Measurements from ENCODE around the gene ARID5B.

The ARID5B gene

GRCh38 chr10:61890881-61891409 lies 10.6 kb upstream of the ARID5B start:
- Histone ChIP-seq H3K9me3 (replicated peaks; ENCODE audit: low read length) (no peaks in the 10 kb centered on the region), H3K4me3 (ENCODE audit: low read length) (no peak overlapping the region), H3K27me3 (ENCODE audit: control insufficient read depth, insufficient read depth, low read length) (no peaks in the 10 kb centered on the region), H3K4me1 (ENCODE audit: control insufficient read depth, insufficient read depth, low read length) (peaks cover 13% of the 10 kb centered on the region), H3K36me3 (ENCODE audit: insufficient read depth, low read length) (no peaks in the 10 kb centered on the region), H3K4me2 (ENCODE audit: low read length) (no peak overlapping the region), H3K9ac (ENCODE audit: low read depth, low read length) (no peak overlapping the region)

GRCh38 chr10:61891906-61892585 lies 9.5 kb upstream of the ARID5B start:
- Histone ChIP-seq H3K9me3 (replicated peaks; ENCODE audit: low read length) (no peaks in the 10 kb centered on the region), H3K4me1 (ENCODE audit: control insufficient read depth, insufficient read depth, low read length) (peaks cover 22% of the 10 kb centered on the region), H3K36me3 (ENCODE audit: insufficient read depth, low read length) (no peaks in the 10 kb centered on the region), H3K4me2 (ENCODE audit: low read length) (no peak overlapping the region), H3K27me3 (ENCODE audit: control insufficient read depth, insufficient read depth, low read length) (no peaks in the 10 kb centered on the region), H3K4me3 (ENCODE audit: low read length) (no peak overlapping the region), H3K9ac (ENCODE audit: low read depth, low read length) (no peak overlapping the region)

- Histone ChIP-seq H3K4me1 (ENCODE audit: control insufficient read depth, insufficient read depth, low read length) (peaks cover 31% of the 10 kb centered on the region), H3K4me2 (ENCODE audit: low read length) (no peak overlapping the region), H3K4me3 (ENCODE audit: low read length) (no peak overlapping the region), H3K36me3 (ENCODE audit: insufficient read depth, low read length) (no peaks in the 10 kb centered on the region), H3K9ac (ENCODE audit: low read depth, low read length) (no peak overlapping the region), H3K27me3 (ENCODE audit: control insufficient read depth, insufficient read depth, low read length) (no peaks in the 10 kb centered on the region), H3K9me3 (replicated peaks; ENCODE audit: low read length) (no peaks in the 10 kb centered on the region)
These were observed 8.5 kb upstream of the ARID5B start for GRCh38 chr10:61892961-61893360.

DNA sequence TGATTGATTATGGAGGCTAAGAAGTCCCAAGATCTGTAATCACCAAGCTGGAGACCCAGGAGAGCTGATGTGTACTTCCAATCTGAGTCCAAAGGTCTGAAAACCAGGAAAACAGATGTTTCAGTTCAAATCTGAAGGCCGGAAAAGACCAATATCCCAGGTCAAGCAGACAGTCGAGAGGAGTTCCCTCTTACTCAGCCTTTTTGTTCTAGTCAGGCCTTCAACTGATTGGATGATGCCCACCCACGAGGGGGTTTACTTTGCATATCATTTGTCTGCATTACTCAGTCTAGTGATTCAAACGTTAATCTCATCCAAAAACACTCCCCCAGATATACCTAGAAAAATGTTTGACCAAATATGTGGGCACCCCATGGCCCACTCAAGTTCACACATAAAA lies 7.4 kb upstream of the ARID5B start:
- no peaks in the 10 kb centered on the region for H3K9me3 ChIP-seq (replicated peaks; ENCODE audit: low read length)
- no peak overlapping the region for H3K9ac ChIP-seq (ENCODE audit: low read depth, low read length)
- H3K27me3 ChIP-seq (ENCODE audit: control insufficient read depth, insufficient read depth, low read length): no peaks in the 10 kb centered on the region
- H3K36me3 ChIP-seq (ENCODE audit: insufficient read depth, low read length): no peaks in the 10 kb centered on the region
- H3K4me1 ChIP-seq (ENCODE audit: control insufficient read depth, insufficient read depth, low read length): peaks cover 35% of the 10 kb centered on the region
- no peak overlapping the region for H3K4me3 ChIP-seq (ENCODE audit: low read length)
- H3K4me2 ChIP-seq (ENCODE audit: low read length): no peak overlapping the region

GRCh38 chr10:61895898-61896600 lies 5.5 kb upstream of the ARID5B start:
- Histone ChIP-seq H3K9ac (ENCODE audit: low read depth, low read length) (no peak overlapping the region), H3K9me3 (replicated peaks; ENCODE audit: low read length) (no peaks in the 10 kb centered on the region), H3K27me3 (ENCODE audit: control insufficient read depth, insufficient read depth, low read length) (no peaks in the 10 kb centered on the region), H3K4me2 (ENCODE audit: low read length) (no peak overlapping the region), H3K4me1 (ENCODE audit: control insufficient read depth, insufficient read depth, low read length) (peaks cover 37% of the 10 kb centered on the region), H3K36me3 (ENCODE audit: insufficient read depth, low read length) (no peaks in the 10 kb centered on the region), H3K4me3 (ENCODE audit: low read length) (no peak overlapping the region)

- Histone ChIP-seq H3K9ac (ENCODE audit: low read depth, low read length) (peak overlapping the region; percentile 34), H3K9me3 (replicated peaks; ENCODE audit: low read length) (no peaks in the 10 kb centered on the region), H3K36me3 (ENCODE audit: insufficient read depth, low read length) (no peaks in the 10 kb centered on the region), H3K4me3 (ENCODE audit: low read length) (peak overlapping the region; percentile 49), H3K27me3 (ENCODE audit: control insufficient read depth, insufficient read depth, low read length) (no peaks in the 10 kb centered on the region), H3K4me2 (ENCODE audit: low read length) (peak overlapping the region; percentile 95), H3K4me1 (ENCODE audit: control insufficient read depth, insufficient read depth, low read length) (peaks cover 37% of the 10 kb centered on the region)
These were observed 4.4 kb upstream of the ARID5B start for GRCh38 chr10:61896854-61897661.

DNA sequence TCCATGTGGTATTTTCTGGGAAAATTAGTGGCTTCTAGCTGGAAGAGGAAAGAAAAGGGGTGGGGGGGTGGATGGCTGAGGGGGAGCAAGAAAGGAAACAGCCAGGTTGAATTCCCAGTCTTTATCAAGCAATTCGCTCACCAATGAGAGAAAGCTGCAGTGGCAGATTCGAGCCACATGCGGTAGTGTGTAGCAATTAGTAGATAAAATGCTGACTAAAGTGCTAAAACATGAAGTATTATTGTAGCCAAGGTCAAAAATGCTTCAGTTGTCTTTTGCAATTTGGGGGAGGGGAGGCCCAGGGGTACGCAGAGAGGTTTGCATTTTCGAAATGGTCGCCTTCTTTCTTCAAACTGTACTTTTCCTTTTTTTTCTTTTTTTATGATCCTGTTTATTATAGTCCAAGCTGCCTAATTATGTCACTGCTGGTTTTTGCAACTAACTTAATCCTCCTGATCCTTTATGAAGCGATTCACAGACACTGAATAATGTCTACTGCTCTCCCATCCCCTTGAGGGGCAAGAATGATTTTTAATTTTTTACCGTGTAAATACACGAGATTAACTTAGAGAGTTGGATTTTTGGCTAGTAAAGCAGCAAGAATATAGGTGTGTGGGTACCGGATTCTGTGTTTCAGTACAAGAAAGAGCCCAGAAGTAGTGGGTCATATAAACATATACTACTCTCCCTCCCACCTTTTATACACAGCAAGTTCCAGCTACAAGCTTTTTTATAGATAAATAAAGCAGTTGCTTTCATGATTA lies 3.6 kb upstream of the ARID5B start:
- peak overlapping the region; percentile 95 for H3K4me2 ChIP-seq (ENCODE audit: low read length)
- no peaks in the 10 kb centered on the region for H3K9me3 ChIP-seq (replicated peaks; ENCODE audit: low read length)
- no peaks in the 10 kb centered on the region for H3K27me3 ChIP-seq (ENCODE audit: control insufficient read depth, insufficient read depth, low read length)
- H3K9ac ChIP-seq (ENCODE audit: low read depth, low read length): peak overlapping the region; percentile 34
- peaks cover 37% of the 10 kb centered on the region for H3K4me1 ChIP-seq (ENCODE audit: control insufficient read depth, insufficient read depth, low read length)
- H3K4me3 ChIP-seq (ENCODE audit: low read length): peak overlapping the region; percentile 49
- no peaks in the 10 kb centered on the region for H3K36me3 ChIP-seq (ENCODE audit: insufficient read depth, low read length)

- no peak overlapping the region for H3K4me3 ChIP-seq (ENCODE audit: low read length)
- H3K27me3 ChIP-seq (ENCODE audit: control insufficient read depth, insufficient read depth, low read length): no peaks in the 10 kb centered on the region
- no peaks in the 10 kb centered on the region for H3K36me3 ChIP-seq (ENCODE audit: insufficient read depth, low read length)
- H3K4me1 ChIP-seq (ENCODE audit: control insufficient read depth, insufficient read depth, low read length): peaks cover 37% of the 10 kb centered on the region
- no peaks in the 10 kb centered on the region for H3K9me3 ChIP-seq (replicated peaks; ENCODE audit: low read length)
- H3K4me2 ChIP-seq (ENCODE audit: low read length): peak overlapping the region; percentile 95
- H3K9ac ChIP-seq (ENCODE audit: low read depth, low read length): no peak overlapping the region
These were observed 3.1 kb upstream of the ARID5B start for GRCh38 chr10:61898435-61898778.

GRCh38 chr10:61899069-61899531 lies 2.4 kb upstream of the ARID5B start:
- H3K9ac ChIP-seq (ENCODE audit: low read depth, low read length): peak overlapping the region; percentile 80
- no peaks in the 10 kb centered on the region for H3K9me3 ChIP-seq (replicated peaks; ENCODE audit: low read length)
- no peaks in the 10 kb centered on the region for H3K27me3 ChIP-seq (ENCODE audit: control insufficient read depth, insufficient read depth, low read length)
- no peaks in the 10 kb centered on the region for H3K36me3 ChIP-seq (ENCODE audit: insufficient read depth, low read length)
- H3K4me3 ChIP-seq (ENCODE audit: low read length): peak overlapping the region; percentile 83
- peaks cover 38% of the 10 kb centered on the region for H3K4me1 ChIP-seq (ENCODE audit: control insufficient read depth, insufficient read depth, low read length)
- H3K4me2 ChIP-seq (ENCODE audit: low read length): peak overlapping the region; percentile 95

GRCh38 chr10:61899663-61899996 lies 1.9 kb upstream of the ARID5B start:
- H3K4me3 ChIP-seq (ENCODE audit: low read length): peak overlapping the region; percentile 83
- peaks cover 43% of the 10 kb centered on the region for H3K4me1 ChIP-seq (ENCODE audit: control insufficient read depth, insufficient read depth, low read length)
- peak overlapping the region; percentile 95 for H3K4me2 ChIP-seq (ENCODE audit: low read length)
- no peaks in the 10 kb centered on the region for H3K27me3 ChIP-seq (ENCODE audit: control insufficient read depth, insufficient read depth, low read length)
- no peaks in the 10 kb centered on the region for H3K9me3 ChIP-seq (replicated peaks; ENCODE audit: low read length)
- no peaks in the 10 kb centered on the region for H3K36me3 ChIP-seq (ENCODE audit: insufficient read depth, low read length)
- peak overlapping the region; percentile 80 for H3K9ac ChIP-seq (ENCODE audit: low read depth, low read length)

Measured in skeletal muscle satellite cell (primary cell).